Immature natural killer cell (primary cell): ENCODE measurements around the gene ACSL4. TPM values are rescaled to one million over a fixed set of nuclear protein-coding genes. Genes with fewer than 3 reads are reported as not detected.
"Not testable (repeated sequence)": the region's sequence is repeated elsewhere in the genome, so short reads cannot be mapped to it uniquely, and the experiment has no call there.

Experiments used
- DNase-seq, 3 donors: peaks; one replicate each; pipeline ENCODE4 v3.0.0; 2022; ENCODE audit warnings: mixed read lengths in 1 of 3
- H3K27ac Mint-ChIP-seq, 6 donors: one replicate each; pipeline ENCODE4 v1.8.0; 2020; ENCODE audit warnings: mixed read lengths in 6 of 6, mild to moderate bottlenecking in 5 of 6, inconsistent platforms in 4 of 6, moderate library complexity in 3 of 6
- H3K27me3 Mint-ChIP-seq, 3 donors: one replicate each; pipeline ENCODE4 v1.8.0; 2020 to 2021; ENCODE audit warnings: low read depth in 3 of 3, mild to moderate bottlenecking in 3 of 3, mixed read lengths in 3 of 3, moderate library complexity in 3 of 3, inconsistent platforms in 1 of 3
- H3K36me3 Mint-ChIP-seq, 3 donors: one replicate each; pipeline ENCODE4 v1.8.0; 2020; ENCODE audit warnings: mixed read lengths in 3 of 3, inconsistent platforms in 2 of 3, mild to moderate bottlenecking in 2 of 3
- H3K4me1 Mint-ChIP-seq, 2 donors: one replicate each; pipeline ENCODE4 v1.8.0; 2020; ENCODE audit warnings: inconsistent platforms in 2 of 2, mild to moderate bottlenecking in 2 of 2, mixed read lengths in 2 of 2, moderate library complexity in 1 of 2
- H3K4me3 Mint-ChIP-seq, 5 donors: one replicate each; pipeline ENCODE4 v1.8.0; 2020; ENCODE audit warnings: mild to moderate bottlenecking in 5 of 5, mixed read lengths in 5 of 5, inconsistent platforms in 3 of 5, moderate library complexity in 3 of 5
- H3K9me3 Mint-ChIP-seq, 6 donors: one replicate each; pipeline ENCODE4 v1.8.0; 2020; ENCODE audit warnings: mild to moderate bottlenecking in 6 of 6, mixed read lengths in 6 of 6, inconsistent platforms in 4 of 6, moderate library complexity in 3 of 6
- polyA plus RNA-seq, 3 donors: library from polyadenylated mRNA; unstranded; fragments of 300-500 nt; fragmentation: Illumina TruSeq; gene quantifications; one replicate each; pipeline ENCODE4 v1.2.3, GENCODE V29; 2021

Gene ACSL4
- polyA plus RNA-seq, 3 donors from 2014 or later, result 2.6 to 9.5 (median 8.7) TPM

GRCh38 chrX:109638158-109638557 lies 94.9 kb downstream of the ACSL4 start:
- H3K4me3 Mint-ChIP-seq, result no peak overlapping the region

GRCh38 chrX:109637477-109637876 lies 95.6 kb downstream of the ACSL4 start:
- not testable (repeated sequence) for H3K9me3 Mint-ChIP-seq, H3K4me1 Mint-ChIP-seq, H3K4me3 Mint-ChIP-seq, H3K36me3 Mint-ChIP-seq, DNase-seq, H3K27me3 Mint-ChIP-seq, H3K27ac Mint-ChIP-seq

More at GRCh38 chrX:109638158-109638557, 94.9 kb downstream of the ACSL4 start:
- no peak overlapping the region for H3K27ac Mint-ChIP-seq
- H3K4me1 Mint-ChIP-seq, result no peaks in the 10 kb centered on the region
- DNase-seq, result no peak
- no peaks in the 10 kb centered on the region for H3K9me3 Mint-ChIP-seq
- H3K36me3 Mint-ChIP-seq, result no peaks in the 10 kb centered on the region
- H3K27me3 Mint-ChIP-seq, result peaks cover 0 to 2% (median 0%) of the 10 kb centered on the region in 3 donors

DNA sequence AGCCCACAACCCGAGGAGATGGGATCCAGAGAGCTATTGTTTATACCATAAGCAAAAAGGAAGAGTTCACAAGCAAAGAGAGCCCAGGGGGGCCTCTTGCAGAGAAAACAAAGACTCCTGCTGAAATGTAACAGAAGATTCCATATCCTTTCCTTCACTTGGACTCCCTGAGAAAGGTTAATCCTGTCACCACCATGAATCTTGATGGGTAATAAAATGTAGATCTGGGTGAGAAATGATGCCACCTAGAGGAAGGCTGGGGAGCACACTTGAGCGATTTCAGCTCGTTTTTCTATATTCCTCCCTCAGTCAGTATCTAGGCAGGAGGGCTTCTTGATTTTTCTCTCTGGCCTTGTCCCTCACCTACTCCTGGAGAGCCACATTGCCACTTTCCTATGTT lies 97.9 kb downstream of the ACSL4 start:
- Mint-ChIP-seq H3K4me1 (peaks cover 0 to 9% of the 10 kb centered on the region in 2 donors), H3K4me3 (no peak overlapping the region), H3K9me3 (no peaks in the 10 kb centered on the region), H3K36me3 (no peaks in the 10 kb centered on the region), H3K27me3 (peaks cover 0 to 2% (median 0%) of the 10 kb centered on the region in 3 donors), H3K27ac (peak overlapping the region in 1 of 6 donors; percentile 58)
- peak; percentile 8 to 31 (median 20) for DNase-seq

- H3K27ac Mint-ChIP-seq, result no peak overlapping the region
- no peaks in the 10 kb centered on the region for H3K9me3 Mint-ChIP-seq
- peaks cover 0 to 4% (median 0%) of the 10 kb centered on the region in 3 donors for H3K36me3 Mint-ChIP-seq
- peaks cover 0 to 9% of the 10 kb centered on the region in 2 donors for H3K4me1 Mint-ChIP-seq
- no peak overlapping the region for H3K4me3 Mint-ChIP-seq
- peaks cover 0 to 2% (median 0%) of the 10 kb centered on the region in 3 donors for H3K27me3 Mint-ChIP-seq
- DNase-seq, result peak in 1 of 3 donors; percentile 12
Measured at GRCh38 chrX:109632906-109633504, 100.1 kb downstream of the ACSL4 start.

- no peak overlapping the region for H3K4me3 Mint-ChIP-seq
- H3K27me3 Mint-ChIP-seq, result peaks cover 0 to 2% (median 0%) of the 10 kb centered on the region in 3 donors
- DNase-seq, result no peak
- H3K27ac Mint-ChIP-seq, result no peak overlapping the region
- peaks cover 0 to 4% (median 0%) of the 10 kb centered on the region in 3 donors for H3K36me3 Mint-ChIP-seq
- H3K9me3 Mint-ChIP-seq, result no peaks in the 10 kb centered on the region
- peaks cover 6 to 13% of the 10 kb centered on the region in 2 donors for H3K4me1 Mint-ChIP-seq
Measured at GRCh38 chrX:109629310-109629709, 103.7 kb downstream of the ACSL4 start.

DNA sequence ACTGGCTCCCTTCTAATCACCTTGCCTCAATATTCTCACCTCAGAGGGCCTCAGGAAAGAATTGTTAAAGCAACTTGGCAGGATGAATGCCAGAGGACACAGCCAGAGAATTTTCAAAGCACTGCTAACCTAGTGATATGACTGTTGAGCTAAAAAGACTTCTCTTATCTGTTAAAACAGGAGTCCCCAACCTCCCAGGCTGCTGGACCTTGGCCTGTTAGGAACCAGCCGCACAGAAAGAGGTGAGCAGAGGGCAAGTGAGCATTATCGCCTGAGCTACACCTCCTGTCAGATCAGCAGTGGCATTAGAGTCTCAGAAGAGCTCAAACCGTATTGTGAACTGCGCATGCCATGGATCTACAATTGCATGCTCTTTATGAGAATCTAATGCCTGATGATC lies 106.4 kb downstream of the ACSL4 start:
- peaks cover 4 to 10% of the 10 kb centered on the region in 2 donors for H3K4me1 Mint-ChIP-seq
- no peaks in the 10 kb centered on the region for H3K9me3 Mint-ChIP-seq
- DNase-seq, result no peak
- peaks cover 0 to 2% (median 2%) of the 10 kb centered on the region in 3 donors for H3K27me3 Mint-ChIP-seq
- H3K4me3 Mint-ChIP-seq, result no peak overlapping the region
- H3K36me3 Mint-ChIP-seq, result peaks cover 0 to 8% (median 7%) of the 10 kb centered on the region in 3 donors
- H3K27ac Mint-ChIP-seq, result no peak overlapping the region

DNA sequence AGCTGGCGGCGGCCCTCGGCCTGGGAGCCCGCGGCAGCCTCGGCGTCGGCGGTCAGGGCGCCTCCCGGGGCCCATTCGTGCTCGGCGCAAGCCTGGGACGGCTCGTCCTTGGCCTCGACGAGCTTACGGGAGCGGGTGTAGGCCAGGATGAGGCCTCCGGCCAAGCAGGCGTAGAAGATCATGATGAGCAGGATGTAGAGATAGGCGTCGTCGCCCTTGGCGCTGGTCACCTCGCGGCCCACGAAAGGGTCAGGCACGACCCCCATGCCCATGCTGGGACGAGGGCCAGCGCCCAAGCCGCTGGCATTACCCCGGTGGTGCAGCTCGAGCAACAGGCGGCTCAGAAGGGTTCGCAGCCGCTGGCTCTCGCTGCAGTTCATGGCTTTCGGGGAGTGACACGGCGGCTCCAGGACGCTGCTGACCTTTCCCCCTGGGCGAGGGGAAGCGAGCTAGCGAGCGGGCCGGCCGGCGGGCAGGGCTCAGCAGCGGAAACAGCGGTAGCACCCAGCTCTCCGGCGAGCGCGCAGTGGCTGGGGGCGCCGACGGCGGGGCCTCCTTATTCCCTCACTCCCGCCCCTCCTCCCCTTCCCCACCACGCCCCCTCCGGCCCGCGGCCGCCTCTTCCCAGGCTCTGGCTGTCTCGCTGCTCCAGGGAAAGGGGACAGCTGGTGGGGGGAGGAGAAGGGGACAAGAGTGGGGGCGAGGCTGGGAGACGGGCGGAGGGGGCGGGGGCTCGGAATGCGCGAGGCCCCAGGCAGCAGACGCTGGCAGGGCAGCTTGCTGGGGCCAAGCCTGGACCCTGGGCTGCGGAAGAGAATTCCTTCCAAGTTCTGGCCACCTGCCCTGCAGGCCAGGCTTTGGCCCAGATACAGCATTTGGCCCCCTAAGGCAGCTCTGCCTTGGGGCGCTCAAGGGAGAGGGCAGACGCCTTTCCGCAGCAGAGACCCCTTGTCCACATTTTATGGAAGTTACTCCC lies 108.1 kb downstream of the ACSL4 start, which contains the start of gene KCNE5:
Gene KCNE5, minus strand, starts transcription at position 532 of the 976 bp plus-strand sequence. Its CDS starts 152 bp downstream, at position 380.
- DNase-seq, result peak in 1 of 3 donors; percentile 6
- H3K36me3 Mint-ChIP-seq, result peaks cover 0 to 8% (median 7%) of the 10 kb centered on the region in 3 donors
- peaks cover 0 to 2% (median 2%) of the 10 kb centered on the region in 3 donors for H3K27me3 Mint-ChIP-seq
- no peaks in the 10 kb centered on the region for H3K9me3 Mint-ChIP-seq
- peaks cover 12 to 21% of the 10 kb centered on the region in 2 donors for H3K4me1 Mint-ChIP-seq
- H3K4me3 Mint-ChIP-seq, result peak within 1 kb of the TSS in 4 of 5 donors; percentile 38 to 50 (median 46)
- peak within 1 kb of the TSS in 3 of 6 donors; percentile 6 to 27 (median 19) for H3K27ac Mint-ChIP-seq

DNA sequence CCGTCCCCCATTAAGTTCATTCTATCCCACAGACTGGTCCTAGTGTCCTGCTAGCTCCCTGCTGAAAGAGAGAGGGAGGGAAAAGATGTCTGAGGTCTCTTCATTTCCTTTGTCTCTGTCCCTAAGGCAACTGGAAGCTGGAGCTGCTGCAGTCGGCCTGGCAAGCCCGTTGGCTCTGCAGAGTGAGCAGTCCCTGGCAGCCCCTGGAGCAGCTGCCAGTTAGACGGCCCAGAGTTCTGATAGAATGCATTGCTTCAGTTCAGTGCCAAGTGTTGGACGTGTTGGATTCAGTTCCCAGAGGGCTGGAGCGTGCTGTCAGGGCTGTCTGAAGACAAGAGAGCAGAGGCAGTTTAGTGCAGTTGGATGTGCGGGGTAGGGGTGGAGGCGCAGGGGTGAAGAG lies 109.1 kb downstream of the ACSL4 start:
- no peak for DNase-seq
- H3K36me3 Mint-ChIP-seq, result peaks cover 0 to 8% (median 7%) of the 10 kb centered on the region in 3 donors
- H3K27me3 Mint-ChIP-seq, result peaks cover 0 to 2% (median 2%) of the 10 kb centered on the region in 3 donors
- H3K4me3 Mint-ChIP-seq, result peak overlapping the region in 3 of 5 donors; percentile 38 to 50 (median 46)
- H3K27ac Mint-ChIP-seq, result peak overlapping the region in 3 of 6 donors; percentile 6 to 27 (median 19)
- H3K4me1 Mint-ChIP-seq, result peaks cover 22 to 31% of the 10 kb centered on the region in 2 donors
- no peaks in the 10 kb centered on the region for H3K9me3 Mint-ChIP-seq

DNA sequence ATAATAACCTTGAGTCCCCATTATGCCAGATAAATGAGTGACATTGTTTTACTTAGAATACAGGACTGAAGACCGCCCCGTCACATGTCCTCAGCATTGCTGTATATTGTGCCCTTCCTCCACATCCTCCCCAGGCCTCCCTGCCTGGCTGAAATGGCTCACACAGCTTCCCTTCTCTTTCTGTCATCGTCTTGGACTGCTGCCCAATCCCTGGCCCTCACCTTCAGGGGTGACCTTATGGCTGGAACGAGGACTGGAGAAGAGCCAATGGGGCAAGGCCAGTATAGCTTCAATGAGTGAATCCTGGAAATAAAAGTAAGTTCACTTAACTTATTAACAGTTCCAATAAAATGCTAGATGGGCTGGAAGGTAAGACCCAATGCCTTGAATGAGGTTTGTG lies 110.8 kb downstream of the ACSL4 start:
- no peak for DNase-seq
- Mint-ChIP-seq H3K4me3 (no peak overlapping the region), H3K9me3 (no peaks in the 10 kb centered on the region), H3K36me3 (peaks cover 0 to 8% (median 4%) of the 10 kb centered on the region in 3 donors), H3K27ac (no peak overlapping the region), H3K4me1 (peaks cover 23 to 30% of the 10 kb centered on the region in 2 donors), H3K27me3 (peaks cover 0 to 2% (median 2%) of the 10 kb centered on the region in 3 donors)

GRCh38 chrX:109619771-109620170 lies 113.3 kb downstream of the ACSL4 start:
- H3K4me1 Mint-ChIP-seq, result peaks cover 23 to 29% of the 10 kb centered on the region in 2 donors
- peaks cover 0 to 8% (median 4%) of the 10 kb centered on the region in 3 donors for H3K36me3 Mint-ChIP-seq
- H3K4me3 Mint-ChIP-seq, result no peak overlapping the region
- peak in 1 of 3 donors; percentile 10 for DNase-seq
- peaks cover 0 to 2% (median 0%) of the 10 kb centered on the region in 3 donors for H3K27me3 Mint-ChIP-seq
- H3K27ac Mint-ChIP-seq, result peak overlapping the region; percentile 13 to 39 (median 21)
- no peaks in the 10 kb centered on the region for H3K9me3 Mint-ChIP-seq

DNA sequence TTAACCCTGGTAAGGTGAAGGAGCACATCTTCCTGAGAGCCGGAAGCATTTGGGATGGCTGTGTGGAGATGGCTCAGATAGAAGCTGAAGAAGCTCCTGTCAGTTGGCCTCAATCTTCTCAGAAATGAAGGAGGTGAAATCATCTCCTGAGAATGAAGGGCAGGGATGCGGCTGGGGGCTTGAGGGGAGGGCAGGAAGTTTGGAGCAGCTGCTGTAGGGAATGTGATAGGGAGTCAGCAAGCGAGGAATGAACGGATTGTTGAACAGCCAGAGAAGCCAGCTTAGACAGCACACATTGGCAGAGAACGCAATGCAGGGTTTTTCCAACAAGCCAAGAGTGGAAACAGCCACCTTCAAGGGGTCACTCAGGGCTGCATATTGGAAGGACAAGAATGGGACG lies 118.1 kb downstream of the ACSL4 start:
- Mint-ChIP-seq H3K27me3 (peaks cover 0 to 1% (median 0%) of the 10 kb centered on the region in 3 donors), H3K27ac (no peak overlapping the region), H3K4me1 (peaks cover 14 to 15% of the 10 kb centered on the region in 2 donors), H3K36me3 (no peaks in the 10 kb centered on the region), H3K9me3 (no peaks in the 10 kb centered on the region), H3K4me3 (no peak overlapping the region)
- DNase-seq, result no peak

- Mint-ChIP-seq H3K27ac (peak overlapping the region; percentile 88 to 97 (median 94)), H3K27me3 (peaks cover 0 to 5% (median 1%) of the 10 kb centered on the region in 3 donors), H3K9me3 (peaks cover 0 to 3% (median 0%) of the 10 kb centered on the region in 6 donors), H3K4me3 (peak overlapping the region; percentile 75 to 94 (median 80)), H3K36me3 (peaks cover 0 to 6% (median 0%) of the 10 kb centered on the region in 3 donors), H3K4me1 (peaks cover 36 to 42% of the 10 kb centered on the region in 2 donors)
- DNase-seq, result peak; percentile 7 to 47 (median 44)
Measured at GRCh38 chrX:109601486-109601885, 131.6 kb downstream of the ACSL4 start.

- peak overlapping the region; percentile 72 to 83 (median 80) for H3K4me3 Mint-ChIP-seq
- no peaks in the 10 kb centered on the region for H3K36me3 Mint-ChIP-seq
- DNase-seq, result peak; percentile 13 to 35 (median 32)
- H3K27ac Mint-ChIP-seq, result peak overlapping the region; percentile 83 to 97 (median 91)
- H3K27me3 Mint-ChIP-seq, result peaks cover 0 to 3% (median 1%) of the 10 kb centered on the region in 3 donors
- peaks cover 36 to 42% of the 10 kb centered on the region in 2 donors for H3K4me1 Mint-ChIP-seq
- H3K9me3 Mint-ChIP-seq, result peaks cover 0 to 3% (median 0%) of the 10 kb centered on the region in 6 donors
Measured at GRCh38 chrX:109600237-109600651, 132.8 kb downstream of the ACSL4 start.
